HG03575 (cell line): ENCODE results near the gene CTRB2.
"Not testable (repeated sequence)": the region's sequence is repeated elsewhere in the genome, so short reads cannot be mapped to it uniquely, and the experiment has no call there.

ENCODE experiments used
- ATAC-seq: cut with Tn5 transposase; IDR thresholded peaks from one replicate; pipeline ENCODE4 v1.9.1; 2021; ENCODE audit not compliant: unreplicated experiment, insufficient number of reproducible peaks, low FRiP score; ENCODE audit errors: extremely low read depth

Gene CTRB2

DNA sequence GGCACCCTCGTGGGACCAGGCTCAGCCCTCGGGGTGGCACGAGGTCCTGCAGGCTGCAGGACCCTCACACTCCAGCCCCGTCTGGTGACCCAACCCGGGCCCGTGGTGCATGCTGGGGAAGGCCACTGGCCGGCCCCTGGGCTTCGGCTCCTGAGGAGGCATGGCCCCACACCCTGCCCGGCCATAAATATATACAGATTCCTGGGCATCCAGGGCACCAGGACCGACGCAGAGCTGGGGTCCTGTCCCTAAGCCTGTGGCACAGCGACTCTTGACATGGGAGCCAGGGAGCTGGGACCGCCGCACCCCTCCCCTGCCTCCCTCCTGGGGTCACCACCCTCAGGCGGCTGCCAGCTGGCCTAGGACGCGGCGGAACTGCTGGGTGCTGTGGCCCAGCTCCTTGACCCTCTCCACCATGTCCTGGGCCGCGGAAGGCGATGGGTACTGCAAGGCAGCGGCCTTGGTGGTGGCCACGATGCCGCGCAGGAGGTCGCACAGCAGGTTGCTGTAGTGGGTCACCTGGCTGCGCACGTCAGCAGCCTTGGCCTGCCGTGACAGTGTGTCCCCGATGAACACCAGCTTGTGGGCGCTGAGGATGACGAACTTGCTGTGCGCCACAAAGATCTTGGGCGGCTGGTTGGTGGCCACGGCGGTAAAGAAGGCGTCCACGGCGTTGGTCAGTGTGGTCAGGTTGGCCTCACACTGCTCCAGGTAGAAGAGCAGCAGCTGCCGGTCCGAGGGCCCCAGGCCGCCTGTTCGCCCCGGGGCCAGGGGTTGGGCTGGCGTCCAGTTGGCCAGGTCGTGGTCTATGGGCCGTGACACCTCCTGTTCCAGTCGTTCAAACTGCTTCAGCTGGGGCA, 22.4 kb upstream of the CTRB2 start:
- no peak for ATAC-seq

DNA sequence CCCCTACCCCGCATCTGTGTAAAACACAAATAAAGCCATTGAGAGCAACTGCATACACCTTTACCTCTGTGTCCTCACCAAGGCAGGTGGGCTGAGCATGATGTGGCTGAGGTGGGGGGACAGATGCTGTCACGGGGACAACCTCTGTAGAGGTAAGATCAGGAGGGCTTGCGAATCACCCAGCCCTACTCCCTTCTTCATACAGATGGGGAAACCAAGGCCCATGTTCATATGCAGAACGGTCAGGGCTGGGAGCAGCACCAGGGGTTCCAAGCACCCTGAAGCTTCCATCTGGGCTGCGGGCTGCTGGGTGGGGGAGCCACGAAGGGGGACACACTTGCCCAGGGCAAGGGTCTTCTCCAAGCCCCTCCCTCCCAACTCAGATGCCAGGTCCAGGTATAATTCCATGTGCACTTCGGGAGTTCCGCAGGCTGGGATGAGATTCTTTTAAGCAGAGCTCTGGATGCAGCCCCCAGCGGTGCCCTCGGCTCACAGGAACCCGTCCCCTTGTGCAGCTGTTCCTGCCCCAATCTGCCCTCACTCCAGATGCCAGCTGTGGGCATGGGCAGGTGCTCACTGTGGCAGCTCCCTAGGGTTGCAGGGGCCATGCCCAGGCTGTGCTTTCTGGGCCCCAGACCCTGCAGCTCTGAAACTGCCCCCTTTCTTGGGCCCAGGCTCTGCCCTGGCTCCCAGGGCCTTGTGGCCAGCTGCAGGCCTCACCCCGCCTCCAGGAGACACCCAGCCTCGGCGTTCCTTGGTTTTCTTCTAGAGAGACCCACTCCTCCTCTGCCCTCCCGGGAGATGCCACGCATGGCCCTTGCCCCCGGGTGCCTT, 21.4 kb upstream of the CTRB2 start:
- no peak for ATAC-seq

DNA sequence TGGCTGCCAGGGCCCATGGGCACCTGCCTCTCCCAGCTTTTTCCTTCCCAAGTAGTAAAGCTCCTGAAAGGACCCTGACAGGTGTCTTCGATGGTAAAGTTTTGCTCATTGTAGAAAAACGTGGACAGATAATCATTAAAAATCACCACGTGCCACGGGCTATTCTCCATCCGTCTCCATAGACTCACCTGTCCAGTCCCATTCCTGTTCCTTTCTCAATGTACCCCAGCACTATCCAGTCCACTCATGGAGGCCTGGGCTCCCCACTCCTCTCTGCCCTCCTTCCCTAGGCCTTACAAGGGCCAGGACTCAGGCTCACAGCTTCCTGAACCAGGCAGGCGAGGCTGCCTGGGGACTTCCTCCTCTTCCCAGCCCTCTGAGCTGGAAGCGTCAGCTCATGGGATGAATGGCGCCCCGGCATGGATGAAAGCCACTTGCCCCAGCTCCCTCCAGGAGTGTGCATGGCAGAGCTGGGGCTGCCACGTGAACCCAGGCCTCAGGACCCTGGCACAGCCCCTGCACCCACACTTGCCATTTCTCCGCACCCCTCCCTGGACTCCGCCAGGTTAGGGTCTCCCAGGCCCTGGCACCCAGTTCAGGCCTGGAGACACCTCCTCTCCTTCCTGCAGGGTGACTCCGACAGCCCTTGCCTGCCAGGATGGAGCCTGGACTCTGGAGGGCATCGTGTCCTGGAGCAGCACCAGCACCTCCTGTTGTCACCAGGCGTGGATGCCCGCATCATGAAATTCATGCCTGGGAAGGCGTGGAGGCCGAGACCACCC, 20.6 kb upstream of the CTRB2 start:
- ATAC-seq, result no peak

DNA sequence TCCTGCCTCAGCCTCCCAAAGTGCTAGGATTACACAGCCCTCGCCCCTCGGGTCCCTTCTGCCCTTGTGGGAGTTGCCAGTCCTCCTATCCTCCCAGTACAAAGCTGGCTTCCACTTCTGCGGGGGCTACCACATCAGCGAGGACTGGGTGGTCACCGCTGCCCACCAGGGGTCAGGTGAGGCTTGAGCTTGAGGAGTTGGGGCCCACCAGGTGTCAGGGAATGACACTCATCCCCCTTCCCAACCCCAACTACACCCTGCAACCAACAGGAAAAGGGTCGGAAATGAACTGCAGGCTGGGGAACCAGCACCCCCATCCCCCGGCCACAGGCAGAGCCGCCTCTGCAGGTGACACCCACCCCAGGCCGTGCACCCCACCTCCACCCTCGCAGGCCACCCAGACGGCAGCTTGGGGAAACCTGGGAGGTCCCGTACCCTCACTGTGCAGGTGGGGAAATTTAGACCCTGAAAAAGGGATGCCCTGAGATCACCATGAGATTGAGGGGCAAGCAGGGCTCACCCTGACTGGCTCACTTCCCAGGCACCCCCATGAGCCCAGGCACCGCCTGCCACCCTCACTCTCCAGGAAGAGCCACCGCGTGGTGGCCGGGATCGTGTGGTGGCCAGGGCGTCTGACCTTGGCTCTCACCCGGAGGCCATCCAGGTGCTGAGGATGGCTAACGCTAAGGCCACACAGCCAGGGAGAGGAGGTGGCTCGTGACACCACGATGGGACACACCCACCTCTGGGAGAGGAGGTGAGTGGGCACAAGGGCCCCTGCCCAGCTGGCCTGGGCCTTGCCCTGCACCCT, 19.8 kb upstream of the CTRB2 start:
- no peak for ATAC-seq

DNA sequence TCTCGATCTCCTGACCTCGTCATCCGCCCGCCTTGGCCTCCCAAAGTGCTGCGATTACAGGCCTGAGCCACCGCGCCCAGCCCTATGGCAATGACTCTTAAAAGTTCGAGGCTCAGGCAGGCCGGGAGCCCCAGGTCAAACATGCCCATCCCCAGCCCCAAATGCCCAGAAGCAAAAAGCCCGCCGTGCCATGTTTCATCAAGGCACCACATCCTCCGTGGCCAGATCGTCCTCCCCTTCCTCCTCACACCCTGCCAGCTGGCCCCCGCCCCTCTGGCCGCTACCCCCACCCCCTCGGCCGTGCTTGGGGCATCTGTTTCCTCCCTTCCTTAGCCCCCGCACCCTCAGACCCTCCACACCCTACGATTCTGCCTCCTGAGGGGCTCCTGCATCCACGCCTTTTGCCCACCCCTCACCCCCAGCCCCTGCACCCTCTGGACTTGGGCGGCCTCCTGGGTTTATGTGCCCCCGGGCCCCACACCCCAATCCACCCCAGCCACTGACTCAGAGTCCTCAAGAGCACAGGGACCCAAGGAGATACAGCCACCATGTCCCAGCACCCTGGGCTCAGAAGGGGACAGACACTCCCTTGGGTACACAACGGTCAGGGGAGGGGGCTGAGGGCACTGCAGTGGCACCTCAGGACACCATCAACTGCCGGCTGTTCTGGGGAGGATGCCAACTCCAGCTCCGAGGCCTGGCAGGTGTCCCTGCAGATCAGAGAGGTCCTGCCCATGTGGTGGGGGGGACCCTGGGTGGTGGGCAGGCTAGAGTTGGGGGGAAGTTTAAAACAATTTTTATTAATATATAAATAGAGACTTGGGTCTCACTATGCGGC, 18.9 kb upstream of the CTRB2 start:
- ATAC-seq, result no peak

DNA sequence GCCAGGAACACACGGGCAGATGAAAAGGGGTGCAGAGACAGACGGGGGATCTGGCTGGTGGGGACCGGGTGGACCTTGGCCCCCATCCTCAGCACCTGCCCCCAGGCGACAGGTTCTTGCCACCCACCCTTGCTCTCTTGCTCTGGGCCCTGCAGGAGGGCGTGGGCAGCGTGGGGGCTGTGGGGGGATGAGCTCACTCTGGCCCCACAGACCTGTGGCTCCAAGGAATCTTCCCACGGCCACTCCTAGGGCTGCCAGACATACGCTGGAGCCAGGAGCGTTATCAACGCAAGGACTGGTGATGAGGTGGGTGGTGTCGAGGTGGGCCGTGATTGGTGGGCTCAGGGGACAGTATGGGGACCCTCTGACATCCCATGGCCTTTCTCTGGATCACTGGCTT, 18.1 kb upstream of the CTRB2 start:
- ATAC-seq, result no peak

DNA sequence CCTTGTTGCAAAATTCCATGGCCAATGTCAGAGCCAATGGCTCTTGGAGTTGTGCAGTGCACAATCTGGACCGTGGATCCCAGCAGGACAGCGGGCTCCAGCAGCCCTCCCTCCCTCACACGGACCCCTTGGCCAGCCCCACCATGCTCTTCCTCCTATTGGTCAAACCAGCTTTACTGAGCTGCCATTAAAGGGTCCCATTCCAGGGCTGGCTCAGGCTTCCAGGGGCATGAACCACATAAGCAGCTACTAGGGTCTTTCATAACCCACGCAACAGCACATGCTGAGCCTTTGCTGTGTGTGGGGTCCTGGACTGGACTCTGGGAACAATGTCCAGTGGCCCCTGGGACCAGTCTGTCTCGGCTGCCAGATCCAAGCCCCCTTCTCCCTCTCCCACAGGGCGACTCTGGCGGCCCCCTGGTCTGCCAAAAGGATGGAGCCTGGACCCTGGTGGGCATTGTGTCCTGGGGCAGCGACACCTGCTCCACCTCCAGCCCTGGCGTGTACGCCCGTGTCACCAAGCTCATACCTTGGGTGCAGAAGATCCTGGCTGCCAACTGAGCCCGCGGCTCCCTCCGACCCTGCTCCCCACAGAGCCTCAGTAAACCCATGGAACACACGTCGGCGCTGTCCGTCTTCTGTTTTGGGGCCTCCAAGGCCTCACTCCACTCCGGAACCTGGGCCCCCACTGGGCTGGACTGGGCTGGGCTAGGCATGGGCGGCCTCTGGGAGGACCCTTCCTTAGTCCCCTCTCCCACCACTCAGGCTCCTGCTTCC, 17.5 kb upstream of the CTRB2 start:
- no peak for ATAC-seq

DNA sequence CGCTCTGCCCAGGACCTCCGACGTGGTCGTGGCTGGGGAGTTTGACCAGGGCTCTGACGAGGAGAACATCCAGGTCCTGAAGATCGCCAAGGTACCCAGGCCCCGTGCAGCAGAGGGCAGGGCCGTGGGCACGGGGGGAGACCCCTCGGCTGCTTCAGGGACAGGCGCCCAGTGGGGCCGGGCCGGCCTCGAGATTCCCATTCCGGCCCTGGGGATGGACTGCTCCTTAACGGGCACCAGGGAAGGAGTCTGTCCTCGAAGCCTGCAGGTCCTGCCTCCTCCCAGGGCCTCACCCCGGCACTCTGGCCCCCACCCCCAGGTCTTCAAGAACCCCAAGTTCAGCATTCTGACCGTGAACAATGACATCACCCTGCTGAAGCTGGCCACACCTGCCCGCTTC, 16.2 kb upstream of the CTRB2 start:
- ATAC-seq, result not testable (repeated sequence)

DNA sequence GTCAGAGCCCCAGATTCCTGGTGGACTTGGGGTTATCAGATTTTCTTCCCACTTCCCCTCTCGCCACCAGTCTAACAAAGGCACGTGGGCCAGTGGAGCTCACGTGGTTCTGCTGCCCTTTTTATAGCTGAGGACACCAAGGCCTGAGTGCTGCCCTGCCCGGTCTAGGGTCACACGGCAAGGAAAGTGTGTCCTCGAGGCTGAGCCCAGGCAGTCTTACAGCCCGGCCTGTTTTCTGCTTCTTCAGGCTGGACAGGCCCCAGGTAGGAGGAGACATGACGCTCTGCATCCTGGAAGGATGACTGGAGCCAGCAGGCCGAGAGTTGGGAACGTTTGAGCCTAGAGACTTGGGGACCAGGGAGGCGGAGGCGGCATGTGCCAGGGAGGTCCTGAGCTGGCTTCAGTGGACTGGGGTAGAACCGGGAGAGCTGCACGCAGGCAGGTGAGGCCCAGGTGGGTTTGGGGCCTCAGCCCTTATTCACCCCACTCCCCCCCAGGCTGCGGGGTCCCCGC, 15.4 kb upstream of the CTRB2 start:
- ATAC-seq, result no peak

DNA sequence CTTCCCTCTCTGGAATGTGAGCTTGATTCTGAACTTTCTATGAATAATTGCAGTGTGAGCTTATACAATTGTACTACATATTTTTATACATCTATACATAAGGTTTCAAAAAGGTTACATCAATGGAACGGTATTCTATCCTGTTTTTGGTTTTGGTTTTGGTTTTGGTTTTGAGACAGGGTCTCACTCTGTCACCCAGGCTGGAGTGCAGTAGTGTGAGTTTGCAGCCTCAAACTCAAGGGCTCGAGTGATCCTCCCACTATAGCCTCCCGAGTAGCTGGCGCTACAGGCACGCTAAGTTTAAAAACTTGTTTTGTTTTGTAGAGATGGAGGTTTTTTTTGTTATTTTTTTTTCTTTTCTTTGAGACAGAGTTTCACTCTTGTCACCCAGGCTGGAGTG, 12.9 kb upstream of the CTRB2 start:
- ATAC-seq, result no peak

DNA sequence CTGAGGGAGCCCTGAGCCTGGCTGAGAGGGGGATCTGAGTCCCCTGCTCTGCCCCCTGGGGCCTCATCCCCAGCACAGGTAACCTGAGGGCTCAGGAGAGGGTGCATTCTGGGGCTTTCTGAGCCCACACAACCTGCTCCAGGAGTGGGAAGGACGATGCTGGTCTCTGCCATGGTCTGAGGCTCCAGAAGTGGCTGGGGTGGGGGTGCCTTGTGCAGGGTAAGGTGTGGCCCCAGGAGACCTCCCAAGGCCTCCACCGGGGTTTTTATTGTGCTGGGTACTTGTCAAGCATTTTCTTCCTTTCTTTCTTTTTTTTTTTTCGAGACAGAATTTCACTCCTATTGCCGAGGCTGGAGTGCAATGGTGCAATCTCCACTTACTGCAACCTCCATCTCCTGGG, 12.1 kb upstream of the CTRB2 start:
- no peak for ATAC-seq

DNA sequence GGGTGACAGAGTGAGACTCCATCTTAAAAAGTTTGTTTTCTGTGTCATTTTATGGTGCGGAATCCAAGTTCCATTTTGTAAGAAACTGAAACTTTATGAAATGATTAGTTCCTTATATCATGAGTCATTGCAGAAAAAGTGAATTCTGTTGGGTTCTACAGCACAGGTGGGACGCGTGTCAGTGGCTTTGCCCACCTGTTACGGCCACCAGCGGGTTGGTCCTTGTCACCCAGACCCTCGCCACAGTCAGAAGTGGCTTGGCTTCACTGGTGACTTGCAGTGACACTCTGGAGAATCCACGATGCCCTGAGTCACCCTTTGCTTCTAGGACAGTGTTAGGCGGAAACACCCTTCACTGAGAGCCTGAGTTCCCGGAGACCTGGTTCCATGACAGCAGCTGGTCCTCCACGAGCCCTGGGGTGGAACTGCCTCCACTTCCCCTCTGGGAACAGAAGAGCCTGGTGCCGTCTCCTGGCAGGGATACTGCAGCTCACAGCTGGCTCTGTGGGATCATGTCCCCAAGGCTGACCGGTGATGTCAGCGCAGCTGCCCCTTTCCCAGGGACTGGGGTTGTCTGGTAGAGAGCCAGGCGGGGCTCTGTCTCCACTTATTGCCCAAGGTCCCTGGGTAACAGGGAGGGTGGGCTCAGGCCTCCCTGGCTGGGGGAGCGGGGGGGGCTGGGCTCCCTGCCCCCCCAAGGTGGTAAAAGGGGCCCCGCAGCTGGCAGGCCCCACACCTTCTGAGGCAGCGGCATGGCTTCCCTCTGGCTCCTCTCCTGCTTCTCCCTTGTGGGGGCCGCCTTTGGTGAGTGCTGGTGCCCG, 11.5 kb upstream of the CTRB2 start, which contains the start of gene CTRB1:
CTRB1 (plus strand) TSS at position 733 of the 821 bp plus-strand sequence; CDS start at position 753, 20 bp downstream.
- no peak for ATAC-seq

DNA sequence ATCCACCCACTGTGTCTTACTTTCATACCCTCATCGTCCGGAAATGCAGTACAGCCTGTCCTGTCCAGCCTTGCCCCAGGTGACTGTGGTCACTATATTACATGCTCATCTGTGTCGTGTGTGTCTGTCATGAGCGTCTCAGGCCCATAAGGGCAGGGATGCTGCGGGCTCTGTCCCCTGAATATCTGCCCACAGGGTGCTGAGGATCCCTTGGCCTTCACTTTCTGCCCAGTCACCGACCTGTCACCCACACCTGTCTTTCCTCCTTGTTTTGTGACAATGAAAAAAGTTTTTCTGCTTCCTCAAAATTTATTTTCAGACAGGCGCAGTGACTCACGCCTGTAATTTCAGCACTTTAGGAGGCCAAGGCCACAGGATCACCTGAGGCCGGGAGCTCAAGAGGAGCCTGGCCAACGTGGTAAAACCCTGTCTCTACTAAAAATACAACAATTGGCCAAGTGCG, 10.5 kb upstream of the CTRB2 start:
- ATAC-seq, result no peak

DNA sequence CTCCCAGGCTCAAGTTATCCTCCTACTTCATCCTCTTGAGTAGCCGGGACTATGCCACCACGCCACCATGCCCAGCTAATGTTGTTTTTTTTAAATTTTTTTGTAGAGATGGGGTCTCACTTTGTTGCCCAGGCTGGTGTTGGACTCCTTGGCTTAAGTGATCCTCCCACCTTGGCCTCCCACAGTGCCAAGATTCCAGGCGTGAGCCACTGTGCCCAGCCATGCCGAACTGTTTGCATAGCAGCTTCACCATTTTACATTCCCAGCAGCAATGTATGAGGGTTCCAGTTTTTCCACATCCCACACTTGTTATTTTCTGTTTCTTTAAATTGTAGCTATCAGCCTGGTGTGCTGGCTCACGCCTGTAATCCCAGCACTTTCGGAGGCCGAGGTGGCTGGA, 9.6 kb upstream of the CTRB2 start:
- ATAC-seq, result no peak

DNA sequence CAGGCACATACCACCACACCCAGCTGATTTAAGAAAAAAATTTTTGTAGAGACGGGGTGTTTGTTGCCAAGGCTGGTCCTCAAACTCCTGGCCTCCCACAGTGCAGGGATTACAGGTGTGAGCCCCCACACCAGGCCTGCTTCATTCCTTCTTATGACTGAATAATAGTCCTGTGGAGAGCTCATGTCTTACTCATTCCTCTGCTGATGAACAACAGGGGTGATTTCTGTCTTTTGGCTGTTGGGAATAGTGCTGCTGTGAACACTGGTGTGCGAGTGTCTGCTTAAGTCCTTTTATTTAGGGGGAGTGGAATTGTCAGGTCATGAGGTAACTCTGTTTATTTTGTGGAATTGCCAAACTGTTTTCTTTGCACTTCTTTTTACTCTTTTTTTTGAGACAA, 9.2 kb upstream of the CTRB2 start:
- ATAC-seq, result no peak

DNA sequence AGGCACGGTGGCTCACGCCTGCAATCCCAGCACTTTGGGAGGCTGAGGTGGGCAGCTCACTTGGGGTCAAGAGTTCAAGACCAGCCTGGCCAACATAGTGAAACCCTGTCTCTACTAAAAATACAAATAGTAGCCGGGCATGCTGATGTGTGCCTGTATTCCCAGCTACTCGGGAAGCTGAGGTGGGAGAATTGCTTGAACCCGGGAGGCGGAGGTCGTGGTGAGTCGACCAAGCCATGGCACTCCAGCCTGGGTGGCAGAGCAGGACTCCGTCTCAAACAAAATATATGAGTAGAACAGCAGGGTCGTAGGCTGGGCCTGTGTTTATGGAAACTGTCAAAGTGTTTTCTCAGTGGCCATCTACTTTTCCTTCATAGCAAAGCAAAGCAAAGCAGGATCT, 4.3 kb upstream of the CTRB2 start:
- not testable (repeated sequence) for ATAC-seq
